KBM-7 (cell line): Measurements from ENCODE around the gene NDEL1.

Experiments used
- DNase-seq: peaks from one replicate; pipeline ENCODE4 v3.0.0-alpha.2; 2015
- in situ Hi-C: fragments of 300-500 bp; cut with MboI; formaldehyde crosslinking; loops from 2 replicates; pipeline ENCODE4 v1.14.3; 2020; ENCODE audit warnings: low sequenced_read_pairs, low pct_unique_long_range_greater_than_20kb, mixed read lengths

NDEL1 gene

GRCh38 chr17:8447799-8448198 lies 12.1 kb downstream of the NDEL1 start:
- DNase-seq = no peak
- in situ Hi-C loops = no loop called here

- in situ Hi-C loops = no loop called here
- no peak for DNase-seq
Observed at GRCh38 chr17:8448310-8448709, 12.6 kb downstream of the NDEL1 start.

GRCh38 chr17:8451933-8452614 lies 16.4 kb downstream of the NDEL1 start:
- in situ Hi-C loops = no loop called here
- DNase-seq = no peak

GRCh38 chr17:8453326-8453725 lies 17.6 kb downstream of the NDEL1 start:
- no peak for DNase-seq
- in situ Hi-C loops = no loop called here

- in situ Hi-C loops = no loop called here
- no peak for DNase-seq
Observed at GRCh38 chr17:8455665-8456209, 20.1 kb downstream of the NDEL1 start.

GRCh38 chr17:8458128-8458527 lies 22.4 kb downstream of the NDEL1 start:
- in situ Hi-C loops = no loop called here
- DNase-seq = no peak

- in situ Hi-C loops = no loop called here
- no peak for DNase-seq
Observed at GRCh38 chr17:8459107-8459506, 23.4 kb downstream of the NDEL1 start.

- no peak for DNase-seq
- in situ Hi-C loops = no loop called here
Observed at GRCh38 chr17:8459831-8460230, 24.1 kb downstream of the NDEL1 start.

- in situ Hi-C loops = no loop called here
- no peak for DNase-seq
Observed at GRCh38 chr17:8462564-8462963, 26.9 kb downstream of the NDEL1 start.

- no peak for DNase-seq
- in situ Hi-C loops = no loop called here
Observed at GRCh38 chr17:8463099-8463498, 27.4 kb downstream of the NDEL1 start.

- in situ Hi-C loops = no loop called here
- no peak for DNase-seq
Observed at GRCh38 chr17:8464941-8465340, 29.3 kb downstream of the NDEL1 start.

- in situ Hi-C loops = no loop called here
- no peak for DNase-seq
Observed at GRCh38 chr17:8465356-8465755, 29.7 kb downstream of the NDEL1 start.

- DNase-seq = no peak
- in situ Hi-C loops = no loop called here
Observed at GRCh38 chr17:8465759-8466158, 30.1 kb downstream of the NDEL1 start.

- DNase-seq = no peak
- in situ Hi-C loops = no loop called here
Observed at GRCh38 chr17:8466456-8466855, 30.8 kb downstream of the NDEL1 start.

GRCh38 chr17:8466873-8467272 lies 31.2 kb downstream of the NDEL1 start:
- in situ Hi-C loops = no loop called here
- DNase-seq = no peak

- no peak for DNase-seq
- in situ Hi-C loops = no loop called here
Observed at GRCh38 chr17:8467527-8467926, 31.8 kb downstream of the NDEL1 start.

- in situ Hi-C loops = no loop called here
- no peak for DNase-seq
Observed at GRCh38 chr17:8468127-8468526, 32.4 kb downstream of the NDEL1 start.

- in situ Hi-C loops = no loop called here
- no peak for DNase-seq
Observed at GRCh38 chr17:8468980-8469379, 33.3 kb downstream of the NDEL1 start.

- in situ Hi-C loops = no loop called here
- DNase-seq = no peak
Observed at GRCh38 chr17:8469964-8470363, 34.3 kb downstream of the NDEL1 start.

GRCh38 chr17:8470447-8471047 lies 34.9 kb downstream of the NDEL1 start:
- no peak for DNase-seq
- in situ Hi-C loops = no loop called here

GRCh38 chr17:8472663-8473062 lies 37.0 kb downstream of the NDEL1 start:
- in situ Hi-C loops = no loop called here
- no peak for DNase-seq
